ENCODE data around the gene YWHAG. TPM values are rescaled to one million over a fixed set of nuclear protein-coding genes. Genes with fewer than 3 reads are reported as not detected.
"Not testable (repeated sequence)": the region's sequence is repeated elsewhere in the genome, so short reads cannot be mapped to it uniquely, and the experiment has no call there.

The YWHAG gene
- total and polyA plus RNA-seq, 2 of the 13 experiments (the other 11 are each of a cell fraction or from before 2014, with no cell fraction given) = 36.9 to 67.5 TPM

DNA sequence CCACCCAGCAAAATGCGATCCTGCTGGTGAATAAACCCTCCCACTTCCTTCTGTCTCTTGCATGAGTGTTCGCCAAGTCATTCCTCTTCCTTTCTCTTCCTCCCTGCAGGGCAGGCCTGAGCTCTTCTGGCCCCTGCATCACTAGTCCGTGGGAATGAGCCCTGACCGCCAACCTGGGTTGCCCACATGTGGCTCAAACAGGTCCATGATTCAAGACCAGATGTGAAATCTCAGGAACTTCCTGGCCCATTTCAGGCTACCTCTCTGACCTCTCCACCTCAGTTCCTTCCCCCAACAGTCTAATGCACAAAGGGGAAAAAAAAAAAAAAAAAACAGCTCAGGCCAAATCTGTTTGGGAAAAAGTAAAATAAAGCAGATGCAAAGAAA is 5.4 kb upstream of the YWHAG start:
- Histone ChIP-seq H3K4me3 (replicated peaks in 1 of 3; ENCODE audit: insufficient read depth in 1 of 3, low read depth in 2 of 3, low read length in 3 of 3) (peak overlapping the region in 1 of 3 experiments; percentile 41; a peak in 1 of 6 replicates), H4K20me1 (ENCODE audit: insufficient read depth, low read length) (no peaks in the 10 kb centered on the region), H3K9me3 (ENCODE audit: low read length) (no peaks in the 10 kb centered on the region), H3K9ac (ENCODE audit: insufficient read depth, low read depth, low read length) (no peak overlapping the region), H2AFZ (ENCODE audit: low read length) (peak overlapping the region; percentile 54), H3K4me1 (ENCODE audit: insufficient read depth, low read length) (peaks cover 25% of the 10 kb centered on the region), H3K36me3 (replicated peaks in 1 of 2; ENCODE audit: control insufficient read depth in 1 of 2, insufficient read depth in 2 of 2, low read length in 2 of 2) (no peaks in the 10 kb centered on the region), H3K4me2 (ENCODE audit: low read depth, low read length) (peak overlapping the region; percentile 67; the same call in 1 of the 2 replicates), H3K79me2 (ENCODE audit: insufficient read depth, low read length) (no peaks in the 10 kb centered on the region), H3K27me3 (ENCODE audit: control insufficient read depth in 1 of 2, insufficient read depth in 2 of 2, low read length in 2 of 2) (no peaks in the 10 kb centered on the region), H3K27ac (ENCODE audit: extremely low read length, insufficient read depth, low read length) (no peak overlapping the region)
- ATAC-seq (no peak), DNase-seq (ENCODE audit: low spot score) (no peak), FAIRE-seq (no peak)
- ChIA-PET POLR2A (interaction anchor here (0.7 to 1.4 kb wide), 4 partner anchors 12 to 66 kb away, joined by 3 to 5 read pairs (median 3); no protein-coding TSS in a partner anchor), CTCF (ENCODE audit: low intra/inter-chr PET ratio, low total read pairs) (no interaction called here)
- TF ChIP-seq ZSCAN21 (CRISPR knock-in tag; IDR thresholded peaks at IDR 0.05; ENCODE audit: borderline replicate concordance) = no peak
- no peak for TF ChIP-seq U2AF2 (IDR thresholded peaks at IDR 0.05; ENCODE audit: low read depth, low read length)
- TF ChIP-seq, protein P1, sequence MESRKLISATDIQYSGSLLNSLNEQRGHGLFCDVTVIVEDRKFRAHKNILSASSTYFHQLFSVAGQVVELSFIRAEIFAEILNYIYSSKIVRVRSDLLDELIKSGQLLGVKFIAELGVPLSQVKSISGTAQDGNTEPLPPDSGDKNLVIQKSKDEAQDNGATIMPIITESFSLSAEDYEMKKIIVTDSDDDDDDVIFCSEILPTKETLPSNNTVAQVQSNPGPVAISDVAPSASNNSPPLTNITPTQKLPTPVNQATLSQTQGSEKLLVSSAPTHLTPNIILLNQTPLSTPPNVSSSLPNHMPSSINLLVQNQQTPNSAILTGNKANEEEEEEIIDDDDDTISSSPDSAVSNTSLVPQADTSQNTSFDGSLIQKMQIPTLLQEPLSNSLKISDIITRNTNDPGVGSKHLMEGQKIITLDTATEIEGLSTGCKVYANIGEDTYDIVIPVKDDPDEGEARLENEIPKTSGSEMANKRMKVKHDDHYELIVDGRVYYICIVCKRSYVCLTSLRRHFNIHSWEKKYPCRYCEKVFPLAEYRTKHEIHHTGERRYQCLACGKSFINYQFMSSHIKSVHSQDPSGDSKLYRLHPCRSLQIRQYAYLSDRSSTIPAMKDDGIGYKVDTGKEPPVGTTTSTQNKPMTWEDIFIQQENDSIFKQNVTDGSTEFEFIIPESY (CRISPR knock-in tag; IDR thresholded peaks at IDR 0.05) = 0 out of 2 replicates have a peak, but pooled peaks have one; percentile 14
- no peak for TF ChIP-seq ZNF772 (CRISPR knock-in tag; IDR thresholded peaks at IDR 0.05)
- TF ChIP-seq, protein P2, sequence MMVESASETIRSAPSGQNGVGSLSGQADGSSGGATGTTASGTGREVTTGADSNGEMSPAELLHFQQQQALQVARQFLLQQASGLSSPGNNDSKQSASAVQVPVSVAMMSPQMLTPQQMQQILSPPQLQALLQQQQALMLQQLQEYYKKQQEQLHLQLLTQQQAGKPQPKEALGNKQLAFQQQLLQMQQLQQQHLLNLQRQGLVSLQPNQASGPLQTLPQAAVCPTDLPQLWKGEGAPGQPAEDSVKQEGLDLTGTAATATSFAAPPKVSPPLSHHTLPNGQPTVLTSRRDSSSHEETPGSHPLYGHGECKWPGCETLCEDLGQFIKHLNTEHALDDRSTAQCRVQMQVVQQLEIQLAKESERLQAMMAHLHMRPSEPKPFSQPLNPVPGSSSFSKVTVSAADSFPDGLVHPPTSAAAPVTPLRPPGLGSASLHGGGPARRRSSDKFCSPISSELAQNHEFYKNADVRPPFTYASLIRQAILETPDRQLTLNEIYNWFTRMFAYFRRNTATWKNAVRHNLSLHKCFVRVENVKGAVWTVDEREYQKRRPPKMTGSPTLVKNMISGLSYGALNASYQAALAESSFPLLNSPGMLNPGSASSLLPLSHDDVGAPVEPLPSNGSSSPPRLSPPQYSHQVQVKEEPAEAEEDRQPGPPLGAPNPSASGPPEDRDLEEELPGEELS (CRISPR knock-in tag; IDR thresholded peaks at IDR 0.05) = no peak
- no peak for TF ChIP-seq USF2 (IDR thresholded peaks at IDR 0.05; ENCODE audit: low read depth, low read length)
- no peak for TF ChIP-seq USF2 (CRISPR knock-in tag; IDR thresholded peaks at IDR 0.05; ENCODE audit: borderline replicate concordance)
- no TSS peak for BruUV-seq (replicated peaks)
- WGBS (ENCODE audit: low lambda C conversion rate) = 46% methylated on average over 4 of the region's 4 CpGs
- in situ Hi-C loops (cut with HindIII; ENCODE audit: extremely low pct_ligation_motif_present, low pct_unique_long_range_greater_than_20kb) = no loop called here
- intact Hi-C loops (cut with micrococcal nuclease; ENCODE audit: unreplicated experiment) = no loop called here

DNA sequence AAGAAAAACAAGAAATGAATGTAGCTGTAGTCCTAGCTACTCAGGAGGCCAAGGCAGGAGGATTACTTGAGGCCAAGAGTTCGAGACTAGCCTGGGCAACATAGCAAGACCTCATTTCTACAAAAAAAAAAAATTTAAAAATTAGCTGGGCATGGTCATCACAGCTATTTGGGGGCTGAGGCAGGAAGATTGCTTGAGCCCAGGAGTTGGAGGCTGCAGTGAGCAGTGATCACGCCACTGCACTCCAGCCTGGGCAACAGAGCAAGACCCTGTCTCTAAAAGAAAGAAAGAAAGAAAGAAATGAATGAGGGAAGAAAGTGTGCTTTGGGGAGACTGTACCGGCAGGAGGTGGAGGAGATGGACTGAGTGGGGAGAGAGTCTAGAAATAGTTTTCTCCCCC is 5.0 kb upstream of the YWHAG start:
- POLR2A ChIA-PET = interaction anchor here (0.7 to 1.4 kb wide), 2 partner anchors 12 to 14 kb away, joined by 3 to 5 read pairs; no protein-coding TSS in a partner anchor
- in situ Hi-C loops (cut with HindIII; ENCODE audit: extremely low pct_ligation_motif_present, low pct_unique_long_range_greater_than_20kb); ATAC-seq; H3K9ac ChIP-seq (ENCODE audit: insufficient read depth, low read depth, low read length); H3K27ac ChIP-seq (ENCODE audit: extremely low read length, insufficient read depth, low read length); H3K79me2 ChIP-seq (ENCODE audit: insufficient read depth, low read length); H4K20me1 ChIP-seq (ENCODE audit: insufficient read depth, low read length); H3K4me3 ChIP-seq (replicated peaks in 1 of 3; ENCODE audit: insufficient read depth in 1 of 3, low read depth in 2 of 3, low read length in 3 of 3); H3K9me3 ChIP-seq (ENCODE audit: low read length); intact Hi-C loops (cut with micrococcal nuclease; ENCODE audit: unreplicated experiment); H3K27me3 ChIP-seq (ENCODE audit: control insufficient read depth in 1 of 2, insufficient read depth in 2 of 2, low read length in 2 of 2); CTCF ChIA-PET (ENCODE audit: low intra/inter-chr PET ratio, low total read pairs); FAIRE-seq; H2AFZ ChIP-seq (ENCODE audit: low read length); DNase-seq (ENCODE audit: low spot score); H3K36me3 ChIP-seq (replicated peaks in 1 of 2; ENCODE audit: control insufficient read depth in 1 of 2, insufficient read depth in 2 of 2, low read length in 2 of 2); H3K4me2 ChIP-seq (ENCODE audit: low read depth, low read length); BruUV-seq (replicated peaks): not testable (repeated sequence)
- peaks cover 25% of the 10 kb centered on the region for H3K4me1 ChIP-seq (ENCODE audit: insufficient read depth, low read length)
- 51% methylated on average over 3 of the region's 3 CpGs for WGBS (ENCODE audit: low lambda C conversion rate)
